VCaP (cell line): ENCODE measurements around the gene SLC25A21.
"Not testable (repeated sequence)": the region's sequence is repeated elsewhere in the genome, so short reads cannot be mapped to it uniquely, and the experiment has no call there.

Experiments used
- H3K27ac ChIP-seq: fragments of 450-650 bp; 2 replicates; pipeline ENCODE4 v1.5.1; 2017
- TF ChIP-seq, protein P1 (sequence below): fragments of 450-650 bp; conservative IDR thresholded peaks from 2 replicates; pipeline ENCODE4 v1.5.1; 2017; ENCODE audit warnings: mild to moderate bottlenecking, moderate library complexity

Gene SLC25A21

GRCh38 chr14:36863271-36863670, 309.1 kb downstream of the SLC25A21 start:
- TF ChIP-seq, protein P1, sequence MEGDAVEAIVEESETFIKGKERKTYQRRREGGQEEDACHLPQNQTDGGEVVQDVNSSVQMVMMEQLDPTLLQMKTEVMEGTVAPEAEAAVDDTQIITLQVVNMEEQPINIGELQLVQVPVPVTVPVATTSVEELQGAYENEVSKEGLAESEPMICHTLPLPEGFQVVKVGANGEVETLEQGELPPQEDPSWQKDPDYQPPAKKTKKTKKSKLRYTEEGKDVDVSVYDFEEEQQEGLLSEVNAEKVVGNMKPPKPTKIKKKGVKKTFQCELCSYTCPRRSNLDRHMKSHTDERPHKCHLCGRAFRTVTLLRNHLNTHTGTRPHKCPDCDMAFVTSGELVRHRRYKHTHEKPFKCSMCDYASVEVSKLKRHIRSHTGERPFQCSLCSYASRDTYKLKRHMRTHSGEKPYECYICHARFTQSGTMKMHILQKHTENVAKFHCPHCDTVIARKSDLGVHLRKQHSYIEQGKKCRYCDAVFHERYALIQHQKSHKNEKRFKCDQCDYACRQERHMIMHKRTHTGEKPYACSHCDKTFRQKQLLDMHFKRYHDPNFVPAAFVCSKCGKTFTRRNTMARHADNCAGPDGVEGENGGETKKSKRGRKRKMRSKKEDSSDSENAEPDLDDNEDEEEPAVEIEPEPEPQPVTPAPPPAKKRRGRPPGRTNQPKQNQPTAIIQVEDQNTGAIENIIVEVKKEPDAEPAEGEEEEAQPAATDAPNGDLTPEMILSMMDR: no peak
- H3K27ac ChIP-seq: no peak overlapping the region

- H3K27ac ChIP-seq: not testable (repeated sequence)
Observed at GRCh38 chr14:36862237-36862636, 310.2 kb downstream of the SLC25A21 start.

DNA sequence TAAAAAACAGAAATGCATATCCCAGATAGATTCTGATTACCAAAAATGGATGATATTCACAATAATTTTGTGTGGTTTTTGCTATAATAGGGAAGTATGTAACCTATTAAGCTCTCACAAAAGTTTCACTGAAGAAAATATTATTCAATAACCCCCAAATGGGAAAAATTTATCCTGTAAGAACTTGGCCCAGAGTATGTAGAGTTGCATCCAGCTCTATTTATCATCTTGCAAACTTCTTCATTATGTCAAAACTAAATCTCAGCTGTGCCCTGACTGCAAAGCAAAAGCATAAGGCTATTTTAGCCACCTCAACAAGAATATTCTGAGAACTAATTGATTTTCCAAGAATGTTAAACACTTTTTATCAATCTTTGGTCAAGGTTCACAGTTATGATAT, 311.6 kb downstream of the SLC25A21 start:
- no peak overlapping the region for H3K27ac ChIP-seq
- TF ChIP-seq, protein P1: no peak

- TF ChIP-seq, protein P1: no peak
- H3K27ac ChIP-seq: no peak overlapping the region
Observed at GRCh38 chr14:36859119-36859518, 313.3 kb downstream of the SLC25A21 start.

DNA sequence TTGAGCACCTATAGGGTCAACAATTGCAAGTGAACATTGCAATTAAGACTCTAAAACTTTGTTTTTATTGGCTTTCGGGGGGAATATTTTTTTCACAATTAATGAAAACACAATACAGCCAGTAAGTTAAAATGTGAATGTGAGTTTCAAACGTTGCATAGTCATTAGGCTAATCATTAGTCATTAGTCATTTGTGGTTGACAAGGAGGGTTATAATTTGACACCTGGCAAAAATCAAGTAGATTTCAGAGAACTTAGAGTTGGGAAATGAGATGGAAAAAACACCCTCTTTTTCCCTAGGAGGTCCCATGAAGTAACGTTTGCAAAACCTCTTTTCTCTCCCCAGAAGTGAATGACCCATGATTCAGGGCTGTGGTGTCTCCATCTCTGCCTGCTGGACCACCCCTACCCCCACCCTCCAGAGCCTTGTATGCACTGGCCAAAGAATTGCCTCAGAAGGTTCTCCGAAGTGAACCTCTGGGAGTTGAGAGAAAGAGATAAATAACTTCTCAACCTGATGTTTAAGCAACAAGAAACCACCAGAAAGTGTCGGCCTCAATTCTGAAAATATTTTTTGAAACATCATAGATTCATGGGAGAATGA, 314.5 kb downstream of the SLC25A21 start:
- peak overlapping the region; percentile 88 for H3K27ac ChIP-seq
- TF ChIP-seq, protein P1: no peak

GRCh38 chr14:36857136-36857535, 315.3 kb downstream of the SLC25A21 start:
- TF ChIP-seq, protein P1: no peak
- peak overlapping the region; percentile 88 for H3K27ac ChIP-seq

DNA sequence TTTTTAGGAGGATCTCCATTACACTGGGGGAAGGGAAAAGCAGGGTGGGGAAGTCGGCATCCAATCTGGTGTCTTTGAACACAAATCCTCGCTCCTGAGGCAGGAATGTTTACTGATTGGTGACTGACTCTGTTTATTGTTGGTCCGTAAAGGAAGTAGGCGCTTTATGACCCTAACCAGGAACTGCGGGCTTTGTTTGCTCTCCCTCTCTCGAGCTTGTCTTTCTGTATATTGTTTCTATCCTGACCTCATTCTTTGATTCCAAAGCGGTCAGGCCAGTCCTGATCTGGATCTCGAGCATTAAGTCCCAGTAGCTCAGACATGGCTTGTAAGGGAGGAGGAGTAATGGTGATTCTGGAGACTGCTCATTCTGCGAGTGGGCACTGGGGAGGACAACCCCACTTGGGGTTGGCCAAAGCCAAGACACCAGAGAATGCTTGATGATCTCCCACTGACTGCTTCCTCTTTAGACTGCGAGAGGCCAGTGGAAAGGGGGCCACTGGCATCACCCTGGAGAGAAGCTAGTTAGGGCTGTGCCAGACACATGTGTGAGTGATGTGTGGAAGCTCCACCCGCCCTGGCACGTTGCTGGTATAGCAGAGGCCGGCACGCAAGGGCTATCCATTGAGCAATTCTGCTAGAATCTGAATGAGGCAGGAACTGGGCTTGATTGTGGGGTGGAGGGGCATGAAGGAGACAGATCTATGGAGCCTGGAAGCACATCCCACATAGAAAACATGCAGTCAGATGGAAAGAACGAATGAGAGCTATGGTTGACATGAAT, 316.1 kb downstream of the SLC25A21 start:
- TF ChIP-seq, protein P1: no peak
- H3K27ac ChIP-seq: peak overlapping the region; percentile 88

- TF ChIP-seq, protein P1: no peak
- peak overlapping the region; percentile 88 for H3K27ac ChIP-seq
Observed at GRCh38 chr14:36855396-36855795, 317.0 kb downstream of the SLC25A21 start.
